HepG2 (cell line): ENCODE results near the gene RASIP1. TPM values are rescaled to one million over a fixed set of nuclear protein-coding genes. Genes with fewer than 3 reads are reported as not detected.
A peak's percentile ranks its signal among the peaks of the same experiment; 100 is the strongest.

Experiments used
- GABPB1 ChIP-seq: IDR thresholded peaks from 2 replicates; pipeline ENCODE4 v1.6.1; 2016; ENCODE audit warnings: mild to moderate bottlenecking, missing genetic modification reagents, moderate library complexity, missing compliant biosample characterization
- NBN ChIP-seq: fragments of 450-650 bp; conservative IDR thresholded peaks from 2 replicates; pipeline ENCODE4 v1.6.1; 2017
- NFKB2 ChIP-seq: sonication (generic); formaldehyde crosslinking; IDR thresholded peaks from 2 replicates; pipeline ENCODE4 v1.4.0; 2020; ENCODE audit warnings: missing genetic modification reagents, borderline replicate concordance
- NFKBIZ ChIP-seq: IDR thresholded peaks from 2 replicates; pipeline ENCODE4 v1.6.1; 2018; ENCODE audit warnings: missing genetic modification reagents, missing compliant biosample characterization
- NONO ChIP-seq, 2 experiments: fragments of 450-650 bp in 1 of 2; sonication (generic) in 1 of 2; formaldehyde crosslinking in 1 of 2; IDR thresholded peaks in 1 of 2; conservative IDR thresholded peaks in 1 of 2; 2 replicates each; pipeline versions ENCODE4 v1.6.1 to v1.8.0; 2017 to 2022; ENCODE audit warnings: mild to moderate bottlenecking in 1 of 2, missing genetic modification reagents in 1 of 2, moderate library complexity in 1 of 2
- PAWR ChIP-seq: sonication (generic); formaldehyde crosslinking; IDR thresholded peaks from 2 replicates; pipeline ENCODE4 v1.4.0; 2020; ENCODE audit warnings: missing genetic modification reagents, mild to moderate bottlenecking, borderline replicate concordance
- PHF20 ChIP-seq: sonication (generic); formaldehyde crosslinking; IDR thresholded peaks from 2 replicates; pipeline ENCODE4 v1.5.0; 2020; ENCODE audit warnings: mild to moderate bottlenecking, missing genetic modification reagents
- PRPF4 ChIP-seq: fragments of 200-400 bp; formaldehyde crosslinking; IDR thresholded peaks from 2 replicates; pipeline ENCODE4 v1.6.1; 2016; ENCODE audit warnings: low read length, low read depth; ENCODE audit not compliant: poor library complexity, severe bottlenecking
- TMF1 ChIP-seq: sonication (generic); formaldehyde crosslinking; IDR thresholded peaks from 2 replicates; pipeline ENCODE4 v1.8.1; 2022; ENCODE audit warnings: low read depth, missing genetic modification reagents
- TSC22D2 ChIP-seq: sonication (generic); formaldehyde crosslinking; IDR thresholded peaks from 2 replicates; pipeline ENCODE4 v1.5.1; 2020; ENCODE audit warnings: missing genetic modification reagents, mild to moderate bottlenecking, borderline replicate concordance
- ZMYM2 ChIP-seq: sonication (generic); formaldehyde crosslinking; IDR thresholded peaks from 2 replicates; pipeline ENCODE4 v1.8.0; 2022; ENCODE audit warnings: mild to moderate bottlenecking, missing genetic modification reagents
- ZNF337 ChIP-seq: sonication (generic); formaldehyde crosslinking; IDR thresholded peaks from 2 replicates; pipeline ENCODE4 v1.5.1; 2020; ENCODE audit warnings: missing genetic modification reagents, low read depth, mild to moderate bottlenecking, borderline replicate concordance
- ZNF510 ChIP-seq: sonication (generic); formaldehyde crosslinking; IDR thresholded peaks from 2 replicates; pipeline ENCODE4 v1.4.0; 2020; ENCODE audit warnings: low read depth, mild to moderate bottlenecking, missing genetic modification reagents
- ZNF709 ChIP-seq: sonication (generic); formaldehyde crosslinking; IDR thresholded peaks from 2 replicates; pipeline ENCODE4 v1.5.0; 2020; ENCODE audit warnings: mild to moderate bottlenecking, missing genetic modification reagents
- ZSCAN25 ChIP-seq: sonication (generic); formaldehyde crosslinking; IDR thresholded peaks from 2 replicates; pipeline ENCODE4 v1.8.0; 2022; ENCODE audit warnings: mild to moderate bottlenecking, missing genetic modification reagents
- polyA plus RNA-seq, 8 experiments: library from polyadenylated mRNA; depleted of rRNA in 3 of 8; stranded (reverse) in 7 of 8; unstranded in 1 of 8; fragments of >200 nt; fragmentation: Illumina TruSeq in 4 of 8; extraction: Trizol in 4 of 8; gene quantifications; 2 replicates each; pipeline versions ENCODE4 v1.2.1 to v1.2.3, GENCODE V29; 2011 to 2016; ENCODE audit warnings: low read depth in 4 of 8, missing spikeins in 1 of 8, mixed read lengths in 1 of 8; ENCODE audit not compliant: insufficient read depth in 1 of 8
- total RNA-seq, 5 experiments: library from RNA; depleted of rRNA; stranded (reverse); fragments of >200 nt; fragmentation: Illumina TruSeq; extraction: Trizol; gene quantifications; 2 replicates each; pipeline ENCODE4 v1.2.3, GENCODE V29; 2016; ENCODE audit warnings: low read depth in 1 of 5
- TF ChIP-seq, protein P1 (sequence below): sonication (generic); formaldehyde crosslinking; IDR thresholded peaks from 2 replicates; pipeline ENCODE4 v1.4.0; 2020; ENCODE audit warnings: missing genetic modification reagents
- TF ChIP-seq, protein P2 (sequence below): sonication (generic); formaldehyde crosslinking; IDR thresholded peaks from 2 replicates; pipeline ENCODE4 v1.5.1; 2020; ENCODE audit warnings: missing genetic modification reagents, mild to moderate bottlenecking, borderline replicate concordance
- TF ChIP-seq, protein P3 (sequence below): sonication (generic); formaldehyde crosslinking; IDR thresholded peaks from 2 replicates; pipeline ENCODE4 v1.5.0; 2020; ENCODE audit warnings: missing genetic modification reagents
- TF ChIP-seq, protein P4 (sequence below): sonication (generic); formaldehyde crosslinking; conservative IDR thresholded peaks from 2 replicates; pipeline ENCODE4 v1.4.0; 2020; ENCODE audit warnings: mild to moderate bottlenecking, missing genetic modification reagents, moderate library complexity
- TF ChIP-seq, protein P5 (sequence below): sonication (generic); formaldehyde crosslinking; IDR thresholded peaks from 2 replicates; pipeline ENCODE4 v1.8.0; 2022; ENCODE audit warnings: missing genetic modification reagents, mild to moderate bottlenecking, borderline replicate concordance

RASIP1 gene
- total and polyA plus RNA-seq, 2 of the 13 experiments (the other 11 are each of a cell fraction or from before 2014, with no cell fraction given), result 0.44 to 0.58 TPM

DNA sequence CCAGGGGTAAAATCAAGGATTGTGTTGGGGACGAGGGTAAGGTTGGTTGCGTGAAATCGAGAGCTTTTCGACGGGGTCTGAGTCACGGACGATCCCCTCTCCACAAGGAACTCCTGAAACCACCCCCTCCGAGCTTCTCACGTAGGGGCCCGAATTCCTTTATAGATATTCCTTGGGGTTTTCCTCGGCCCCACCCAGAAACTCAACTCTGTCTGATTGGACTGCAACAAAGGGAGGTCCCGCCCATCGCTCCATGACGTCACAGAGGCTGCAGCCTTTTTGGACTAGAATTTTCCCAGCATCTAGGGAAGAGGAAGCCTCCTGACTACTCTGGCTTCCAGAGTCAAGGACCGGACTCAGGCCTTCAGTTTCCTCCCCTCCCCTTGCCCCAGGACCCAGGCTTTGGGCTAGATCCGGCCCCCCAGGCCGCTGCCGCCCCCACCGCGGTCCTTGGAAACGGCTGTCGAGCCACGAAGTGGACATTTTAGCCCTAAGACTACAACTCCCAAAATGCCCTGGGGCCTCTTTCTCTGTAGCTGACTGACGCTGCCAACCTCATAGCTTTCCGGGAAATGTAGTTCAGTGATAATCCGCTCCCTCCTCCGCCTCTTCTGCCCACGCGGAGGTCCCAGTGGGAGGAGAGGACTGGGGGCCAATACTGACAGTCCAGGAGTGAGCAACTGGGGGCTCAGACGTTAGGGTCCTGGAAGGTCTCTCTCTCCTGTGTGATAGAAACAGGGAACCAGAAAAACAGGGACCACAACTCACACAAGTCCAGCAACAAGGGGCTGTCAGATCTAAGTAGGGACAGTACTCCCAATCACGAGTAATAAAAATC lies 6.5 kb upstream of the RASIP1 start, which contains the start of gene IZUMO1 (continued):
- TF ChIP-seq ZNF510 (CRISPR knock-in tag) (no peak), PRPF4 (no peak), NONO (IDR thresholded peaks at IDR 0.05) (no peak), NONO (CRISPR knock-in tag; conservative IDR thresholded peaks at IDR 0.05) (no peak), NFKBIZ (CRISPR knock-in tag) (no peak), ZNF709 (CRISPR knock-in tag) (no peak), PHF20 (CRISPR knock-in tag) (no peak), TMF1 (CRISPR knock-in tag) (no peak), ZMYM2 (CRISPR knock-in tag) (no peak), TSC22D2 (CRISPR knock-in tag) (no peak), GABPB1 (CRISPR knock-in tag) (peak; percentile 44; the same call in 1 of the 2 replicates), PAWR (CRISPR knock-in tag) (no peak), ZSCAN25 (CRISPR knock-in tag) (no peak), ZNF337 (CRISPR knock-in tag) (no peak), NFKB2 (CRISPR knock-in tag) (no peak), NBN (no peak)
- TF ChIP-seq, protein P1, sequence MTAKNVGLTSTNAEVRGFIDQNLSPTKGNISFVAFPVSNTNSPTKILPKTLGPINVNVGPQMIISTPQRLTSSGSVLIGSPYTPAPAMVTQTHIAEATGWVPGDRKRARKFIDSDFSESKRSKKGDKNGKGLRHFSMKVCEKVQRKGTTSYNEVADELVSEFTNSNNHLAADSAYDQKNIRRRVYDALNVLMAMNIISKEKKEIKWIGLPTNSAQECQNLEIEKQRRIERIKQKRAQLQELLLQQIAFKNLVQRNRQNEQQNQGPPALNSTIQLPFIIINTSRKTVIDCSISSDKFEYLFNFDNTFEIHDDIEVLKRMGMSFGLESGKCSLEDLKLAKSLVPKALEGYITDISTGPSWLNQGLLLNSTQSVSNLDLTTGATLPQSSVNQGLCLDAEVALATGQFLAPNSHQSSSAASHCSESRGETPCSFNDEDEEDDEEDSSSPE, result no peak
- TF ChIP-seq, protein P2, sequence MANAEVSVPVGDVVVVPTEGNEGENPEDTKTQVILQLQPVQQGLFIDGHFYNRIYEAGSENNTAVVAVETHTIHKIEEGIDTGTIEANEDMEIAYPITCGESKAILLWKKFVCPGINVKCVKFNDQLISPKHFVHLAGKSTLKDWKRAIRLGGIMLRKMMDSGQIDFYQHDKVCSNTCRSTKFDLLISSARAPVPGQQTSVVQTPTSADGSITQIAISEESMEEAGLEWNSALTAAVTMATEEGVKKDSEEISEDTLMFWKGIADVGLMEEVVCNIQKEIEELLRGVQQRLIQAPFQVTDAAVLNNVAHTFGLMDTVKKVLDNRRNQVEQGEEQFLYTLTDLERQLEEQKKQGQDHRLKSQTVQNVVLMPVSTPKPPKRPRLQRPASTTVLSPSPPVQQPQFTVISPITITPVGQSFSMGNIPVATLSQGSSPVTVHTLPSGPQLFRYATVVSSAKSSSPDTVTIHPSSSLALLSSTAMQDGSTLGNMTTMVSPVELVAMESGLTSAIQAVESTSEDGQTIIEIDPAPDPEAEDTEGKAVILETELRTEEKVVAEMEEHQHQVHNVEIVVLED (CRISPR knock-in tag), result no peak
- TF ChIP-seq, protein P3, sequence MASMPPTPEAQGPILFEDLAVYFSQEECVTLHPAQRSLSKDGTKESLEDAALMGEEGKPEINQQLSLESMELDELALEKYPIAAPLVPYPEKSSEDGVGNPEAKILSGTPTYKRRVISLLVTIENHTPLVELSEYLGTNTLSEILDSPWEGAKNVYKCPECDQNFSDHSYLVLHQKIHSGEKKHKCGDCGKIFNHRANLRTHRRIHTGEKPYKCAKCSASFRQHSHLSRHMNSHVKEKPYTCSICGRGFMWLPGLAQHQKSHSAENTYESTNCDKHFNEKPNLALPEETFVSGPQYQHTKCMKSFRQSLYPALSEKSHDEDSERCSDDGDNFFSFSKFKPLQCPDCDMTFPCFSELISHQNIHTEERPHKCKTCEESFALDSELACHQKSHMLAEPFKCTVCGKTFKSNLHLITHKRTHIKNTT, result no peak
- TF ChIP-seq, protein P4, sequence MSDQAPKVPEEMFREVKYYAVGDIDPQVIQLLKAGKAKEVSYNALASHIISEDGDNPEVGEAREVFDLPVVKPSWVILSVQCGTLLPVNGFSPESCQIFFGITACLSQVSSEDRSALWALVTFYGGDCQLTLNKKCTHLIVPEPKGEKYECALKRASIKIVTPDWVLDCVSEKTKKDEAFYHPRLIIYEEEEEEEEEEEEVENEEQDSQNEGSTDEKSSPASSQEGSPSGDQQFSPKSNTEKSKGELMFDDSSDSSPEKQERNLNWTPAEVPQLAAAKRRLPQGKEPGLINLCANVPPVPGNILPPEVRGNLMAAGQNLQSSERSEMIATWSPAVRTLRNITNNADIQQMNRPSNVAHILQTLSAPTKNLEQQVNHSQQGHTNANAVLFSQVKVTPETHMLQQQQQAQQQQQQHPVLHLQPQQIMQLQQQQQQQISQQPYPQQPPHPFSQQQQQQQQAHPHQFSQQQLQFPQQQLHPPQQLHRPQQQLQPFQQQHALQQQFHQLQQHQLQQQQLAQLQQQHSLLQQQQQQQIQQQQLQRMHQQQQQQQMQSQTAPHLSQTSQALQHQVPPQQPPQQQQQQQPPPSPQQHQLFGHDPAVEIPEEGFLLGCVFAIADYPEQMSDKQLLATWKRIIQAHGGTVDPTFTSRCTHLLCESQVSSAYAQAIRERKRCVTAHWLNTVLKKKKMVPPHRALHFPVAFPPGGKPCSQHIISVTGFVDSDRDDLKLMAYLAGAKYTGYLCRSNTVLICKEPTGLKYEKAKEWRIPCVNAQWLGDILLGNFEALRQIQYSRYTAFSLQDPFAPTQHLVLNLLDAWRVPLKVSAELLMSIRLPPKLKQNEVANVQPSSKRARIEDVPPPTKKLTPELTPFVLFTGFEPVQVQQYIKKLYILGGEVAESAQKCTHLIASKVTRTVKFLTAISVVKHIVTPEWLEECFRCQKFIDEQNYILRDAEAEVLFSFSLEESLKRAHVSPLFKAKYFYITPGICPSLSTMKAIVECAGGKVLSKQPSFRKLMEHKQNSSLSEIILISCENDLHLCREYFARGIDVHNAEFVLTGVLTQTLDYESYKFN (CRISPR knock-in tag), result no peak
- TF ChIP-seq, protein P5, sequence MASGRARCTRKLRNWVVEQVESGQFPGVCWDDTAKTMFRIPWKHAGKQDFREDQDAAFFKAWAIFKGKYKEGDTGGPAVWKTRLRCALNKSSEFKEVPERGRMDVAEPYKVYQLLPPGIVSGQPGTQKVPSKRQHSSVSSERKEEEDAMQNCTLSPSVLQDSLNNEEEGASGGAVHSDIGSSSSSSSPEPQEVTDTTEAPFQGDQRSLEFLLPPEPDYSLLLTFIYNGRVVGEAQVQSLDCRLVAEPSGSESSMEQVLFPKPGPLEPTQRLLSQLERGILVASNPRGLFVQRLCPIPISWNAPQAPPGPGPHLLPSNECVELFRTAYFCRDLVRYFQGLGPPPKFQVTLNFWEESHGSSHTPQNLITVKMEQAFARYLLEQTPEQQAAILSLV (CRISPR knock-in tag), result no peak
